ENCODE results near the gene PSTPIP2. TPM values are rescaled to one million over a fixed set of nuclear protein-coding genes. Genes with fewer than 3 reads are reported as not detected.
A peak's percentile ranks its signal among the peaks of the same experiment; 100 is the strongest.

PSTPIP2 gene
- total and polyA plus RNA-seq, 2 of the 4 experiments (the other 2 are of a cell fraction): 10.4 to 12.4 TPM

GRCh38 chr18:46070815-46071652 lies 1.0 kb downstream of the PSTPIP2 start:
- ATAC-seq (ENCODE audit: low read depth): peak; percentile 1; the same call in 1 of the 2 replicates
- Histone ChIP-seq H3K27ac (ENCODE audit: insufficient read depth, low read length) (peak overlapping the region; percentile 9), H3K18ac (ENCODE audit: low read depth, low read length) (peak overlapping the region; percentile 47)

More at GRCh38 chr18:46070815-46071652, 1.0 kb downstream of the PSTPIP2 start:
- H2AK9ac ChIP-seq (replicated peaks; ENCODE audit: low read depth, low read length, poor library complexity): peak overlapping the region; percentile 92
- no peak overlapping the region for H2BK20ac ChIP-seq (ENCODE audit: low read depth, low read length)
- no peaks in the 10 kb centered on the region for H3K36me3 ChIP-seq (ENCODE audit: control insufficient read depth, insufficient read depth, low read length)
- peak overlapping the region; percentile 73 for H2AK5ac ChIP-seq (ENCODE audit: low read depth, low read length)
- no peaks in the 10 kb centered on the region; the same call in 1 of the 2 replicates for H4K20me1 ChIP-seq (ENCODE audit: insufficient read depth, low read length)
- H3K4ac ChIP-seq (ENCODE audit: low read depth, low read length): peak overlapping the region; percentile 94
- peak overlapping the region; percentile 27 for H2BK5ac ChIP-seq (ENCODE audit: low read depth, low read length, poor library complexity, severe bottlenecking)
- peak overlapping the region; percentile 43; the same call in 1 of the 2 replicates for H3K56ac ChIP-seq (ENCODE audit: extremely low read depth, insufficient read depth, low read length)
- H3K27me3 ChIP-seq (ENCODE audit: control insufficient read depth, insufficient read depth, low read length): no peaks in the 10 kb centered on the region
- H3K9me3 ChIP-seq (ENCODE audit: control insufficient read depth, insufficient read depth, low read length): no peaks in the 10 kb centered on the region
- dilution Hi-C loops (cut with HindIII; ENCODE audit: low sequenced_read_pairs, unreplicated experiment): no loop called here
- H3K4me2 ChIP-seq (ENCODE audit: low read depth, low read length): peak overlapping the region; percentile 90
- DNase-seq: no peak
- intact Hi-C loops (cut with micrococcal nuclease): loop anchor here (5.0 kb wide), 1 partner anchor 144 kb away; no protein-coding TSS in a partner anchor
- peak overlapping the region; percentile 96 for H3K23ac ChIP-seq (ENCODE audit: low read depth, low read length)
- TF ChIP-seq CEBPB (IDR thresholded peaks at IDR 0.05; ENCODE audit: low read depth, low read length) (no peak), ELK1 (IDR thresholded peaks at IDR 0.05; ENCODE audit: borderline replicate concordance, low read depth, low read length) (no peak)
- H3K14ac ChIP-seq (replicated peaks; ENCODE audit: low read depth, low read length): peak overlapping the region; percentile 95
- CTCF ChIA-PET: no interaction called here
- peak overlapping the region; percentile 95 for H2AFZ ChIP-seq (replicated peaks; ENCODE audit: low read length, poor library complexity)
- no TSS peak for BruUV-seq (replicated peaks)
- WGBS, 2 experiments (ENCODE audit: extremely low coverage in 2 of 2, insufficient read length in 1 of 2): 76% methylated on average over 2 of the region's 13 CpGs; no CpG with 5 or more reads in 1 of the 2 experiments
- H3K9ac ChIP-seq (ENCODE audit: low read depth, low read length): peak overlapping the region; percentile 88
- in situ Hi-C loops (cut with MboI; ENCODE audit: low sequenced_read_pairs): loop anchor here (5.0 to 10.0 kb wide), 2 partner anchors 94 to 406 kb away; no protein-coding TSS in a partner anchor
- peak overlapping the region in 1 of 2 experiments; percentile 69; a peak in 1 of 4 replicates for H4K8ac ChIP-seq (ENCODE audit: low read depth in 2 of 2, low read length in 2 of 2)
- H2BK15ac ChIP-seq (ENCODE audit: low read depth, low read length): peak overlapping the region; percentile 21; the same call in 1 of the 3 replicates
- H2BK120ac ChIP-seq (ENCODE audit: low read depth, low read length): peak overlapping the region; percentile 64
- H3K4me1 ChIP-seq (ENCODE audit: control insufficient read depth, insufficient read depth, low read length): peaks cover 18% of the 10 kb centered on the region
- peak overlapping the region; percentile 49; the same call in 1 of the 2 replicates for H4K5ac ChIP-seq (ENCODE audit: low read depth, low read length)
- peak overlapping the region; percentile 52; the same call in 1 of the 2 replicates for H4K91ac ChIP-seq (ENCODE audit: insufficient read depth, low read depth, low read length)
- POLR2A ChIA-PET (ENCODE audit: unreplicated experiment): no interaction called here
- H3K4me3 ChIP-seq (ENCODE audit: insufficient read depth, low read depth, low read length): peak overlapping the region; percentile 79
- H3K79me1 ChIP-seq (ENCODE audit: low read depth in 1 of 2, low read length in 2 of 2): peaks cover 7 to 47% of the 10 kb centered on the region in 2 experiments; a peak in 3 of 4 replicates
- peaks cover 6% of the 10 kb centered on the region for H3K9me1 ChIP-seq (ENCODE audit: insufficient read depth, low read length)

All from IMR-90 (cell line).